HG03354 (cell line): ENCODE measurements around the gene HSPB6.

Experiments
- ATAC-seq: cut with Tn5 transposase; IDR thresholded peaks from one replicate; pipeline ENCODE4 v1.9.1; 2021; ENCODE audit warnings: mild to moderate bottlenecking; ENCODE audit not compliant: unreplicated experiment, poor library complexity, severe bottlenecking

HSPB6 gene

GRCh38 chr19:35719402-35720162, 37.2 kb downstream of the HSPB6 start:
- ATAC-seq: no peak

- peak; percentile 7 for ATAC-seq
Measured at GRCh38 chr19:35718345-35719041, 38.3 kb downstream of the HSPB6 start.

- no peak for ATAC-seq
Measured at GRCh38 chr19:35717665-35718344, 39.0 kb downstream of the HSPB6 start, which contains the start of gene KMT2B. TSS of gene KMT2B (plus strand) at chr19:35718003. CDS start at chr19:35718019, 16 bp downstream.

- peak; percentile 69 for ATAC-seq
Measured at GRCh38 chr19:35716801-35717664, 39.8 kb downstream of the HSPB6 start.

- no peak for ATAC-seq
Measured at GRCh38 chr19:35715981-35716800, 40.6 kb downstream of the HSPB6 start.

GRCh38 chr19:35715355-35715809, 41.4 kb downstream of the HSPB6 start:
- ATAC-seq: no peak

GRCh38 chr19:35714601-35715354, 42.1 kb downstream of the HSPB6 start:
- no peak for ATAC-seq

GRCh38 chr19:35713904-35714495, 42.8 kb downstream of the HSPB6 start:
- no peak for ATAC-seq

GRCh38 chr19:35713506-35713850, 43.4 kb downstream of the HSPB6 start:
- ATAC-seq: no peak

GRCh38 chr19:35712567-35713505, 44.0 kb downstream of the HSPB6 start:
- ATAC-seq: no peak

- ATAC-seq: peak; percentile 42
Measured at GRCh38 chr19:35710784-35711723, 45.8 kb downstream of the HSPB6 start.

GRCh38 chr19:35708391-35708790, 48.4 kb downstream of the HSPB6 start:
- no peak for ATAC-seq
